ENCODE measurements around the gene PRSS38. TPM values are rescaled to one million over a fixed set of nuclear protein-coding genes. Genes with fewer than 3 reads are reported as not detected.

Gene PRSS38
- total RNA-seq, 2 donors from 2014 or later, result not detected

DNA sequence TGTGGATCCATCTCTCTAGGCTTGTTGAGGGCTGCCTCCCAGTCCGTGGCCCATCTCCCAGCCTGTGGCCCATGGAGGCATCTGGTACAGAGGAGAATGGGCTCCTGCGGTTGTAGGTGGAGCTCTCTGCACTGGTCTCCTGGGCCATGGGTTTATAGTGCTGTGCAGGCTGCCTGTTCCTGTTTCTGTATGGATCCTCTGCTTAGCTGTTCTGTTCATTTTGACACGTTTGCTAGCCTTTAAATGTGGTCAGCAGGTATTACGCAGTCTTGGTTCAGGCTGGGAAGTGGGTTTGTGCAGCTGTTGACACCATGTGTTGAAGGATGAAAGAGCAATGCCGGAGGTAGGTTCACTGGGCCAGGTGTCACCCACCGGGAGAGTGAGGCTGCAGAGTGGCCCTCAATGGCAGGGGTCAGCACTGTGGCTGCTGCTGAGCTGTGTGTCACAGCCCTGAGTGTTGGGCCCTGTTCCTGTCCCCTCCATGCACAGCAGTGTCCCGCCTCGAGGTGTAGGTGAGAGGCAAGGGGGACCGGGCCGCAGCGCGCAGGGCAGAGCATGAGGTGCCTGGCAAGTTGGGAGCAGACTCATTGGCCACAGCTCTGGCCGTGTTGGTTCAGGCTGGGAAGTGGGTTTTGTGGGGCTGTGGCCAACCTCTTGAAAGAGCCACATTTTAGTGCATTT, 41.3 kb upstream of the PRSS38 start:
- peak overlapping the region; percentile 67 for H3K4me3 Mint-ChIP-seq
- H3K36me3 Mint-ChIP-seq (ENCODE audit: low read depth), result peaks cover 2% of the 10 kb centered on the region
- H3K9me3 ChIP-seq (ENCODE audit: control insufficient read depth, low read length, poor library complexity, severe bottlenecking), result no peaks in the 10 kb centered on the region
- H3K4me1 Mint-ChIP-seq, result peaks cover 16% of the 10 kb centered on the region
- no peaks in the 10 kb centered on the region for H3K27me3 Mint-ChIP-seq
- DNase-seq (no peak), ATAC-seq (peak; percentile 84)
- H3K27ac Mint-ChIP-seq, result peak overlapping the region; percentile 29

DNA sequence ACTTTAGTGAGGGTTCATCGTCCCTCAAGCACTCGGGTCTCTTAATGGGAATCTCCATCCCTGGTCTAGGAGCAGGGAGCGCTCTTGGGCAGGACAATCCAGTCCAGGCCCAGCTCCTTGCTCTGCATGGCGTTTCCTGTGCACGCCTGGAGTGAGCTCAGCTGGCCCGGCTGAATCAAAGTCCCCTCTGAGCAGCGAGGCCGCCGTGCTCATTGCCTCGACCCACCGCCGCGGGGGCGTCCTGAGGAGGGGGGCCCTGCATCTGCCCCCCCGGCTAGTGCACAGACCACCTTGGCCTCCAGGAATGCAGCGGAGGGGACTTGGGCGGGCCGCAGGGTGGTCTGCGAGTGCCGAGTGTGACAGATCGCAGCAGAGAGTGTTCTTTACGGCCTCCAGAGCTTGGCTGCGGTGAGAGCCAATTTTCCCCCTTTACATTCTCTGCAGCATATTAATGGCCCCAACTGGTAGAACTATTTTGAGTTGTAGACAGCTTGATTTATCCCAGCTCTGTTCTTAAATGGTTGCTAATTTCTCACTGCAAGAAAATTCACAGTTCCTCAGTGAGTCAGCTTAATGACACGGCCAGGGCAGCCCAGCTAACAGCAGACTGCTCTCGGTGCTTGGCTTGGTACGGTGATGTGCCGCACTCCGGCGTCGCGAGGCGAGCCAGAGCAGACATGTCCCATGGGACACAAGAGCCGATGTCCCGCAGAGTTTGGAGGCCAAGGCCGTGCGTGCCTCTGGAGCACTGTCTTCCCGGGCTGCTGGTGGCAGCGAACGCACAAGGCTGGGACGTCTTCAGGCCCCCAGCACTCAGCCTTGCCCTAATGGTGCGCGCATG, 40.4 kb upstream of the PRSS38 start:
- peaks cover 16% of the 10 kb centered on the region for H3K4me1 Mint-ChIP-seq
- H3K27ac Mint-ChIP-seq, result peak overlapping the region; percentile 29
- ATAC-seq (no peak), DNase-seq (no peak)
- H3K27me3 Mint-ChIP-seq, result no peaks in the 10 kb centered on the region
- H3K36me3 Mint-ChIP-seq (ENCODE audit: low read depth), result peaks cover 2% of the 10 kb centered on the region
- H3K9me3 ChIP-seq (ENCODE audit: control insufficient read depth, low read length, poor library complexity, severe bottlenecking), result no peaks in the 10 kb centered on the region
- H3K4me3 Mint-ChIP-seq, result no peak overlapping the region

DNA sequence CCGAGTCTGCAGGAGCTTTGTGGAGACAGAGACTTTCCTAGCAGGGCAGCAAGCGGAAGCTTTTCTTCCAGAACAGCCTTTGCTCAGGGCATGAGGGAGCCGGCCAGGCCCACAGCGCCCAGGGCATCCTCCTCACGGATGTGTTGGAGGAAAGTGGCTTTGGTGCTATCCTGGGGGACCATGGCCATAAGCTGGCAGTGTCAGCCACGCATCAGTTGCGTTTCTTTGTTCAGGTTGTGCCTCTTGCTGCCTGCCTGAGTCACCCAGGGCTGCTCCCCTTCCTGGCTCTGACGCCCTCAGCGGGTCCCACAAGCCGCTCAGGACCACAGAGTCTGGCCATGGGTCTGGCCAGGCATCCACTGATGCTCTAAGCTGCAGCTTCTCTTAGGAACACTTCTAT, 39.6 kb upstream of the PRSS38 start:
- ATAC-seq (no peak), DNase-seq (no peak)
- H3K9me3 ChIP-seq (ENCODE audit: control insufficient read depth, low read length, poor library complexity, severe bottlenecking), result no peaks in the 10 kb centered on the region
- H3K4me1 Mint-ChIP-seq, result peaks cover 14% of the 10 kb centered on the region
- no peak overlapping the region for H3K4me3 Mint-ChIP-seq
- H3K27ac Mint-ChIP-seq, result no peak overlapping the region
- peaks cover 2% of the 10 kb centered on the region for H3K36me3 Mint-ChIP-seq (ENCODE audit: low read depth)
- H3K27me3 Mint-ChIP-seq, result no peaks in the 10 kb centered on the region

DNA sequence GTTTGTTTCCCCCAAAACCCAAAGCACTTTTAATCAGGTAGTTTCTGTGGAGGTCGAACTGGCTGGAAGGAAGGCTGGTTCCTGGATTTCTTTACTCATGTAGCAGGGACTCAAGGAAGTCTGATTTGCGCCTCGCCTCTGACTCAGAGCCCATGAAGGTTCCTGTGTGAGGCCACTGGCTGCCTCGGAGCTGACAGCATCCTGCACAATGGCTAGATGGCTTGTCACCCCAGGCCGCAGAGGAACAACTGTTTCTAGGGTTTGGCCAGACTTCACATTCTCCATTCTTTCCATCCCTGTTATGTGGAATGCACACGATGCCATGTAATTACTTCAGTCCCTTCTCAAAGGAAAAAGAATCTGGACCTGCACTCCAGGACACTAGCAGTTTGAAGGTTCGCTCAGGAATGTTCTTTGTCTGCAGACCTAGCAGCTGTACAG, 39.1 kb upstream of the PRSS38 start:
- ATAC-seq (no peak), DNase-seq (no peak)
- Mint-ChIP-seq H3K4me3 (no peak overlapping the region), H3K27me3 (no peaks in the 10 kb centered on the region), H3K4me1 (peaks cover 14% of the 10 kb centered on the region), H3K27ac (no peak overlapping the region), H3K36me3 (ENCODE audit: low read depth) (peaks cover 2% of the 10 kb centered on the region)
- no peaks in the 10 kb centered on the region for H3K9me3 ChIP-seq (ENCODE audit: control insufficient read depth, low read length, poor library complexity, severe bottlenecking)

DNA sequence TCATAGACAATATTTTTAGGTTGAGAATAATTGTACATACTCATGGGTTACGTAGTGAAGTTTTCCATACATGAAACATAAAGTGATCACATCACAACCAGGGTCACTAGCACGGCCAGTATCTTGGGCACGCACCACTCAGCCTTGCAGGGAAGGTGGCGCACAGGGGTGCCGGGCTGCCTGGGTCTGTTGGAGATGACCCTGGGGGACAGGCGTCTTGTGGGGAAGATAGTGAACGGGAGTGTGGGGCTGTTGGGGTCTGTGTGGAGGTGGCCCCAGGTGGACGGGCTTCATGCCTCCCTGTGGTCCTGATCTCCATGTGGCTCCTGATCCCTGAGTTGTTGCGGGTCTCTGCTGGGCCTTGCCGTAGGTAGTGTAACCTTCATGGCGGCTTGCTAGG, 38.3 kb upstream of the PRSS38 start:
- H3K27ac Mint-ChIP-seq, result no peak overlapping the region
- no peak for ATAC-seq

DNA sequence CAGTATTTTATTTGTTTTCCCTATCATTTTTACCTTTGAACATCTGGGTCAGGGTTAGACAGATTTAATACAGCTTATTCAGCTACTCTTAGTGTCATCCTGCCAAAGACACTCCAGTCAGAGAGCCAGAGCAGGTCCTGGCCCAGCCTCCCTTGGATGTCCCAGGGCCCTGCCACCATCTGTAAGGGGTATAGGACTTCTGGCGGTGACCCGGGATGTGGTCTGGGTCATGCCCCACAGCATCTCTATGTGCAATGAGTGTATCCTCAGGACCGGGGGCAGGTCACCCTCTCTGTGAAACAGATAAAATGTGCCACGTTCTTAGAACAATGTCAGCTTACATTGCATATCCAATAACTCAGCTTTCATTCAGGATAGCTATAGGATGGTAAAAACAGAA, 37.8 kb upstream of the PRSS38 start:
- ATAC-seq, result no peak
- no peak overlapping the region for H3K4me3 Mint-ChIP-seq
- no peaks in the 10 kb centered on the region for H3K27me3 Mint-ChIP-seq
- H3K4me1 Mint-ChIP-seq, result peaks cover 13% of the 10 kb centered on the region
- peaks cover 2% of the 10 kb centered on the region for H3K36me3 Mint-ChIP-seq (ENCODE audit: low read depth)
- H3K9me3 ChIP-seq (ENCODE audit: control insufficient read depth, low read length, poor library complexity, severe bottlenecking), result no peaks in the 10 kb centered on the region
- H3K27ac Mint-ChIP-seq, result no peak overlapping the region
- no peak for DNase-seq

More for the DNA sequence above, 38.3 kb upstream of the PRSS38 start:
- peaks cover 14% of the 10 kb centered on the region for H3K4me1 Mint-ChIP-seq
- no peak overlapping the region for H3K4me3 Mint-ChIP-seq
- no peaks in the 10 kb centered on the region for H3K27me3 Mint-ChIP-seq
- DNase-seq, result no peak
- peaks cover 2% of the 10 kb centered on the region for H3K36me3 Mint-ChIP-seq (ENCODE audit: low read depth)
- H3K9me3 ChIP-seq (ENCODE audit: control insufficient read depth, low read length, poor library complexity, severe bottlenecking), result no peaks in the 10 kb centered on the region

DNA sequence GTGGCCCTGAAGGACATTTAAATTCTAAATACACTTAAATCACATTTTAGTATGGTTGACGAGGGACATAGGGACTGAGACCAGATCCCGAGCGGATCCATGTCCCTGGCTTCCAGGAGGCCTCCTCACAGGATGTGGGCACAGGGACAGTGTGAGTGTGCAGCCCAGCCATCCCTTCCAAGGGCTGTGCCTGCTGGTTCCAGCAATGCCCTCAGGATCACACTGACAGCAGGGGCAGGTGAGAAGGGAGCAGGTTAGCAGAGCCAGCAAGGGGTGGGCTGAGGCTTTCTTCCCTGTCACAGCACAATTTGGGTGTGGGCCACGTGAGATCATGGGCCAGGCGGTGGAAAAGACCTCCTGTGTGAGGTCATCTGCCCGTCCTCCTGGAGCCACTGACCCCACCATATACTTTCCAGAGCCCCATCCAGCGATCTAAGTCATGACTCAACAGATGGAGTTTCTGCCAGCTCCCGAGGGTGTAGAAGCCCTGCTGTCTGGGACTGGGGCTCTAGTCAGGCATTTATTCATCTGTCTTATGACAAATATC, 37.0 kb upstream of the PRSS38 start:
- no peak for DNase-seq
- peaks cover 2% of the 10 kb centered on the region for H3K36me3 Mint-ChIP-seq (ENCODE audit: low read depth)
- H3K4me3 Mint-ChIP-seq, result no peak overlapping the region
- H3K9me3 ChIP-seq (ENCODE audit: control insufficient read depth, low read length, poor library complexity, severe bottlenecking), result no peaks in the 10 kb centered on the region
- H3K4me1 Mint-ChIP-seq, result peaks cover 10% of the 10 kb centered on the region
- no peak for ATAC-seq
- H3K27me3 Mint-ChIP-seq, result no peaks in the 10 kb centered on the region
- H3K27ac Mint-ChIP-seq, result no peak overlapping the region

DNA sequence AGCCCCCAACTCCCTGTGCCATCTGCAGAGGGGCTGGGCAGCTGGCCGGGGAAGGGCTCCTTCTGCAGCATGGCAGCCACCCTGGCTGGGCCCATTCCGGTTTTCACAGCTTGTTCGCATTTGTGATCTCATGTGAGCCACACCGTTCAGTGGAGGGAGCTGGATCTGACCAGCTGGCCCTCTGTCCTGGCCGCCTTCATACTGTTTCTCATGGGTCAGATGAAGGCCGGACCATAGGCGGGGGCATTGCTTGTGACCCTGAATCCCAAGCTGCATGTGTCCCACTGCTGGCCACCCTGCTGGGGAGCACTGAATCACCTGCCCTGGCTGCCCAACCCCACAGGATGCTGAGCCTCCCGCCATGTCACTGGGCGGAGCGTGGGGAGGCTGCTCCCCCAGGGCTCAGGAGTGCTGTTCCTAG, 36.4 kb upstream of the PRSS38 start:
- Mint-ChIP-seq H3K27ac (no peak overlapping the region), H3K27me3 (no peaks in the 10 kb centered on the region), H3K36me3 (ENCODE audit: low read depth) (peaks cover 2% of the 10 kb centered on the region), H3K4me3 (no peak overlapping the region), H3K4me1 (peaks cover 4% of the 10 kb centered on the region)
- no peaks in the 10 kb centered on the region for H3K9me3 ChIP-seq (ENCODE audit: control insufficient read depth, low read length, poor library complexity, severe bottlenecking)
- ATAC-seq (no peak), DNase-seq (no peak)

DNA sequence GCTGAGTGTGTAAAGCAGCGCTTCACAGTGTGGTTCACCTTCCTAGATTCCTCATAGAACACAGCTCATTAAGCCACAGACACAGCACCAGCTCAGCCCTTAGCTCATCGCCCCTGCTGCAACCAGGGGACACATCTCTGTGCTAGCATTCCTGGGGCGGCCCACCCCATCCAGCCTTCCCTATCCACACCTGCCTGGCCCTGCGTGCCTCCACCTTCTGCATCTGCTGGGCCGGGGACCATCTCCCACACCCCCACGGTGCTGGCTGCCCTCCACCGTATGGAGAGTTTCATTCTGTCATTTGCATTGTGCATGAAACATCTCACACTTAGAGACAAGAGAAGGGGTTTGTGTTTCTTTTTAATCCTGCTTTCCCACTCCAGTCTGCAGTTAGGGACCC, 35.8 kb upstream of the PRSS38 start:
- Mint-ChIP-seq H3K27ac (no peak overlapping the region), H3K4me3 (no peak overlapping the region), H3K36me3 (ENCODE audit: low read depth) (peaks cover 2% of the 10 kb centered on the region), H3K4me1 (no peaks in the 10 kb centered on the region), H3K27me3 (no peaks in the 10 kb centered on the region)
- DNase-seq (no peak), ATAC-seq (no peak)
- H3K9me3 ChIP-seq (ENCODE audit: control insufficient read depth, low read length, poor library complexity, severe bottlenecking), result no peaks in the 10 kb centered on the region

DNA sequence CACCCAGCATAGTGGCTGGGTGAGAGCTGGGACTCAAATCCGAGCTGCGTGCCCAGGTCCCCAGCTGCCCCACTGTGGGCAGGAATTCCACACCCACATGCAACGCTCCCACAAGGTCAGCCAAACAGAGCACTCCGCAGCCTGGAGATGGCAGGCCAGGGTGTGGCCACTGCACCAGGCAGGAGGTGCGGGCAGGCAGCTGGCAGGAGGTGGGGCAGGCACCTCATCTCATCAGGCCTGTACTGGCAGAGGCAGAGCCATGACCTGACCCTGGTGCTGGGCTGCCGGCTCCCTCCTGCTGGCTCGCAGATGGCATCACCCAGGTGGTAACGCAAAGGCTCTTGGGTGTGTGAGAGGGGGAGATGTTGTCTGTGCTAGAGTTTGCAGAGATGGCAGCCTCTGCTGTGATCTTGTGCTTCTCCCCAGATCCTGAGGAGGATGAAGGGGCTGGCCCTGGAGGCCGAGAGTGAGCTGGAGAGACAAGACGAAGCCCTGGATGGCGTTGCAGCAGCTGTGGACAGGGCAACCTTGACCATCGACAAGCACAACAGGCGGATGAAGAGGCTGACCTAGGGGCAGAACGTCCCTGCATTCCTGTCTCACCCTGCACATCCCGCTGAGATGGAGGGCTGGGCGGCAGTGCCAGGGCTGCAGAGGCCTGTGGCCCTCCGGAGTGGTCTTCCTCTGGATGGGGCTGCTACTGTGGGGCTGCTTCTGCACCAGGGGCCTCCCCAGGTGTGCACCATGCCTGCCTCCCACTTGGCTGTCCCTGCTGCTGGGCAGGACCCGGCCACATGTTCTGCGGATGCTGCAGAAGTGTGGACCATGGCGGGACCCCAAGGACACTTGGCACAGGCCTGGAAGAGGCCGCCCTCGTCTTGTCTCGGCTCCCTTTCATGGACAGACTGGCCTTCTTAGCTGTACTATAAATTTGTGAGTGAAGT, 35.1 kb upstream of the PRSS38 start:
- Mint-ChIP-seq H3K27me3 (no peaks in the 10 kb centered on the region), H3K4me1 (no peaks in the 10 kb centered on the region), H3K4me3 (no peak overlapping the region), H3K27ac (no peak overlapping the region), H3K36me3 (ENCODE audit: low read depth) (peaks cover 2% of the 10 kb centered on the region)
- H3K9me3 ChIP-seq (ENCODE audit: control insufficient read depth, low read length, poor library complexity, severe bottlenecking), result no peaks in the 10 kb centered on the region
- no peak for DNase-seq
- no peak for ATAC-seq

DNA sequence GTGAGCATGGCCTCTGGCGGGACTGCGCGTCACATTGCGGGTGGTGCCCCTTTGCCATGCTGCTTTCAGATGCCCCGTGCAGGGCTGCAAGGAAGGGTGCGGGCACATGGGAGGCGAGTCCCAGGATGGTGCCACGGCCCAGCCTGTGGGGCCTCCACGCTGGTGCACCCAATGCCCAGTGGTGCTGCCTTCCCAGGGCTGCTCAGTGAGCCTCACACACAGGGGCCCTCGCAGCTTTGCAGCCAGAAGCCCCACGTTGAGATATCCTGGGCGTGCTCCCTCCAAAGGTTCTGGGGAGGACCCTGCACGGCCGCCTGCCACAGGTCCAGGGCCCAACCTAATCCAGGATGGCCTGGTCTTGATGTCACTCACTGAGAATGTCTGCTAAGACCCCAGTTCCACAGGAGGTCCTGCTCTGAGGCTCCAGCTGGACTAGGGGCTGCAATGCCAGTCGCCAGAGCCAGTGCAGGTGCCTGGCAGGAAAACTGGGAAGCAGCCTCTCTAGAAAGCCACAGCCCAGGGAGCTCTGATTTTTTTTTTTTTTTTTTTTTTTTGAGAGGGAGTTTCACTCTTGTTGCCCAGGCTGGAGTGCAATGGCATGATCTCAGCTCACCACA, 34.1 kb upstream of the PRSS38 start:
- Mint-ChIP-seq H3K4me1 (peaks cover 3% of the 10 kb centered on the region), H3K27ac (no peak overlapping the region), H3K4me3 (no peak overlapping the region), H3K27me3 (no peaks in the 10 kb centered on the region), H3K36me3 (ENCODE audit: low read depth) (peaks cover 2% of the 10 kb centered on the region)
- DNase-seq (no peak), ATAC-seq (no peak)
- no peaks in the 10 kb centered on the region for H3K9me3 ChIP-seq (ENCODE audit: control insufficient read depth, low read length, poor library complexity, severe bottlenecking)

DNA sequence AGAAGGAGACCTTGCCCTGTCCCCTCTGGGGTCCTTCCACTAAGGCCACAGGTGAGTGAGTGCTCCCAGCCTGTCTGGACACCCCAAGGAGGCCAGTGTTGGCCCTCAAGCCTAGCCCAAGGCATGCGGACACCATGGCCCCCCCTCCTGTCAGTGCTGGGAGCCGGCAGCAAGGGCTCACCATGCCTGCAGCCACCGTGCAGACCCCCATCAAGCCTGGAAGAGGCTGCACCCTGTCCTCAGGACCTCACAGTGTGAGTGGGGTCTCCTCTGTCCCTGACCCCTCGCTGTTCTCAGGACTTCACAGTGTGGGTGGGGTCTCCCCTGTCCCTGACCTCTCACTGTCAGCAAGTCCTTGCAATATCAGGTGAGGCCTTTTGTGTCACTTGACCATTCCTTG, 33.2 kb upstream of the PRSS38 start:
- H3K27ac Mint-ChIP-seq, result no peak overlapping the region
- no peak overlapping the region for H3K4me3 Mint-ChIP-seq
- no peak for ATAC-seq
- H3K36me3 Mint-ChIP-seq (ENCODE audit: low read depth), result peaks cover 2% of the 10 kb centered on the region
- no peaks in the 10 kb centered on the region for H3K9me3 ChIP-seq (ENCODE audit: control insufficient read depth, low read length, poor library complexity, severe bottlenecking)
- H3K4me1 Mint-ChIP-seq, result peaks cover 7% of the 10 kb centered on the region
- H3K27me3 Mint-ChIP-seq, result no peaks in the 10 kb centered on the region
- DNase-seq, result no peak
